Left lung (tissue), 10 donors: ENCODE data around the gene MICAL3. TPM values are rescaled to one million over a fixed set of nuclear protein-coding genes. Genes with fewer than 3 reads are reported as not detected.

ENCODE experiments used
- ATAC-seq: fragments of 200-7000 bp; cut with Tn5 transposase; one replicate; pipeline ENCODE4 v1.9.1; 2020; ENCODE audit warnings: moderate library complexity
- DNase-seq, 4 donors: peaks; one replicate each; pipeline ENCODE4 v3.0.0-alpha.2; 2013 to 2020
- H3K27ac ChIP-seq, 2 donors: fragments of 200-600 bp; sonication (generic) in 1 of 2; one replicate each; pipeline versions ENCODE4 v1.5.0 to v1.8.0; 2020 to 2021
- H3K27me3 ChIP-seq, 2 donors: fragments of 200-600 bp; sonication (generic) in 1 of 2; one replicate each; pipeline versions ENCODE4 v1.5.0 to v1.8.0; 2020 to 2021
- H3K36me3 ChIP-seq, 2 donors: fragments of 200-600 bp; sonication (generic) in 1 of 2; one replicate each; pipeline versions ENCODE4 v1.5.0 to v1.8.0; 2020 to 2021
- H3K4me1 ChIP-seq, 2 donors: fragments of 200-600 bp; one replicate each; pipeline ENCODE4 v1.8.0; 2021
- H3K4me3 ChIP-seq, 2 donors: fragments of 200-600 bp; sonication (generic) in 1 of 2; one replicate each; pipeline versions ENCODE4 v1.5.0 to v1.8.0; 2020 to 2021; ENCODE audit warnings: mild to moderate bottlenecking in 1 of 2
- H3K9me3 ChIP-seq, 2 donors: fragments of 200-600 bp; sonication (generic) in 1 of 2; one replicate each; pipeline versions ENCODE4 v1.5.0 to v1.8.0; 2020 to 2021
- CTCF ChIP-seq, 2 donors: fragments of 200-600 bp; sonication (generic) in 1 of 2; IDR thresholded peaks; one replicate each; pipeline versions ENCODE4 v1.5.0 to v1.8.0; 2021; ENCODE audit warnings: antibody characterized with exemption in 2 of 2
- intact Hi-C, 2 donors: fragments of 100-400 bp; cut with DNase I; formaldehyde crosslinking; loops; one replicate each; pipeline versions ENCODE4 v1.11.2 to v1.14.2; 2022
- polyA plus RNA-seq, 6 donors: library from polyadenylated mRNA; unstranded; fragments of 120-200 nt; gene quantifications; one replicate each; pipeline ENCODE4 v1.2.1, GENCODE V29; 2013; ENCODE audit not compliant: insufficient read length in 6 of 6
- total RNA-seq, 2 donors: library from RNA; stranded (reverse); fragmentation: NEBNext Ultra II Directional; extraction: Animal tissue kit (Norgen Biotek cat#: 25700); gene quantifications; one replicate each; pipeline ENCODE4 v1.2.1, GENCODE V29; 2021
- donor health status: DM: no; HTN: yes; CAD: no.
- donor health status: DM: no; HTN: no; CAD: no.

Gene MICAL3
- total and polyA plus RNA-seq, 8 donors, result 24.9 to 64.8 (median 56.2) TPM

- Histone ChIP-seq H3K4me3 (no peak overlapping the region), H3K9me3 (no peaks in the 10 kb centered on the region), H3K27me3 (no peaks in the 10 kb centered on the region), H3K4me1 (no peaks in the 10 kb centered on the region), H3K36me3 (no peaks in the 10 kb centered on the region), H3K27ac (no peak overlapping the region)
- ATAC-seq (no peak), DNase-seq (no peak)
- TF ChIP-seq CTCF (IDR thresholded peaks at IDR 0.05), result no peak
- intact Hi-C loops, result no loop called here
Observed at GRCh38 chr22:17797721-17798559, 226.4 kb downstream of the MICAL3 start.

GRCh38 chr22:17796695-17797094 lies 227.7 kb downstream of the MICAL3 start:
- TF ChIP-seq CTCF (IDR thresholded peaks at IDR 0.05), result no peak
- ATAC-seq, result no peak
- Histone ChIP-seq H3K9me3 (no peaks in the 10 kb centered on the region), H3K27me3 (no peaks in the 10 kb centered on the region), H3K4me1 (no peaks in the 10 kb centered on the region), H3K4me3 (no peak overlapping the region), H3K27ac (no peak overlapping the region), H3K36me3 (no peaks in the 10 kb centered on the region)
- intact Hi-C loops, result no loop called here
- DNase-seq, result no peak

- ATAC-seq (no peak), DNase-seq (peak in 1 of 4 donors; percentile 71)
- H3K27me3 ChIP-seq, result no peaks in the 10 kb centered on the region
- no peak overlapping the region for H3K4me3 ChIP-seq
- H3K9me3 ChIP-seq, result no peaks in the 10 kb centered on the region
- no peaks in the 10 kb centered on the region for H3K4me1 ChIP-seq
- H3K36me3 ChIP-seq, result peaks cover 0 to 2% of the 10 kb centered on the region in 2 donors
- intact Hi-C loops, result no loop called here
- no peak for TF ChIP-seq CTCF (IDR thresholded peaks at IDR 0.05)
- no peak overlapping the region for H3K27ac ChIP-seq
Observed at GRCh38 chr22:17795661-17796548, 228.5 kb downstream of the MICAL3 start.

- H3K4me1 ChIP-seq, result no peaks in the 10 kb centered on the region
- no peaks in the 10 kb centered on the region for H3K9me3 ChIP-seq
- H3K27ac ChIP-seq, result no peak overlapping the region
- DNase-seq, result no peak
- H3K4me3 ChIP-seq, result no peak overlapping the region
- no peak for ATAC-seq
- H3K36me3 ChIP-seq, result peaks cover 0 to 12% of the 10 kb centered on the region in 2 donors
- TF ChIP-seq CTCF (IDR thresholded peaks at IDR 0.05), result no peak
- no peaks in the 10 kb centered on the region for H3K27me3 ChIP-seq
- intact Hi-C loops, result no loop called here
Observed at GRCh38 chr22:17794726-17795542, 229.4 kb downstream of the MICAL3 start.
